ENCODE data around the gene LRRC23.

GRCh38 chr12:6883252-6883651 lies 21.4 kb upstream of the LRRC23 start:
- no peak for TF ChIP-seq CTCF (IDR thresholded peaks at IDR 0.05)
- TF ChIP-seq POLR2A (IDR thresholded peaks at IDR 0.05): no peak

Measured in right lobe of liver (tissue), 4 donors.